Measurements from ENCODE around the gene LACRT. TPM values are rescaled to one million over a fixed set of nuclear protein-coding genes. Genes with fewer than 3 reads are reported as not detected.

The LACRT gene
- total and polyA plus RNA-seq, 4 donors = not detected

DNA sequence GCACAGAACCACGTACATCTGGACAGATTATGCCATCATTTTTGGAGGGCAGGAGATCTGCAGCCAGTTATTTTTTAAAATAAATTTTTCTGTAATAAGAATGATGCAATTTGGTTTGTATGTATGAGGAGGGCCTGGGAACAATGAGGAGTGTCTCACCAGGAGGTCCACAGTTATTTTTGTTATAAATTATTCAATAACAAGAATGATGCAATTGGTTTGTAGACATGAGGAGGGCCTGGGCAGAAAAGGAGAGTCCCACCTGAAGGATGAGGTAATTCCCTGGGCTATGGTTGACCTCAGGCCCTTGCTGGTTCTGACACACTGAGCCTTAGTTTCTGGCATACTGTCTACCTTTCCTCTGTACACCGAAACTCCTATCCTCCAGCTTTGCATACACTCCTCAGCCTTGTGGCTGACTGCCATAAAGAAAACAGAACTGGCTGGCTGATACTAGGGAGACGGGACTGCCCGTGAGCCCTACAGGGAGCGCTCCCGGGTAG, 22.5 kb upstream of the LACRT start:
- Histone ChIP-seq H3K9me3 (ENCODE audit: control insufficient read depth in 4 of 4, low read length in 3 of 4) (no peaks in the 10 kb centered on the region), H3K27me3 (ENCODE audit: control insufficient read depth in 4 of 4, insufficient read depth in 4 of 4, low read length in 3 of 4) (no peaks in the 10 kb centered on the region), H3K9ac (ENCODE audit: low read depth in 1 of 2, low read length in 2 of 2) (no peak overlapping the region), H3K27ac (ENCODE audit: low read depth in 1 of 2, low read length in 2 of 2) (no peak overlapping the region), H3K36me3 (ENCODE audit: control insufficient read depth in 4 of 4, insufficient read depth in 3 of 4, low read depth in 1 of 4, low read length in 3 of 4) (no peaks in the 10 kb centered on the region), H3K4me3 (ENCODE audit: low read depth in 1 of 3, low read length in 3 of 3) (no peak overlapping the region), H3K4me1 (ENCODE audit: control insufficient read depth in 4 of 4, insufficient read depth in 4 of 4, low read length in 3 of 4) (peaks cover 1 to 20% (median 9%) of the 10 kb centered on the region in 4 donors)
- WGBS = 88% methylated on average over 6 of the region's 6 CpGs
- TF ChIP-seq YY1 (IDR thresholded peaks at IDR 0.05) = no peak
- TF ChIP-seq, protein P1, sequence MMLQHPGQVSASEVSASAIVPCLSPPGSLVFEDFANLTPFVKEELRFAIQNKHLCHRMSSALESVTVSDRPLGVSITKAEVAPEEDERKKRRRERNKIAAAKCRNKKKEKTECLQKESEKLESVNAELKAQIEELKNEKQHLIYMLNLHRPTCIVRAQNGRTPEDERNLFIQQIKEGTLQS (IDR thresholded peaks at IDR 0.05) = no peak
- TF ChIP-seq NR2F2 (IDR thresholded peaks at IDR 0.05) = no peak
- no peak for TF ChIP-seq FOXA1 (IDR thresholded peaks at IDR 0.05)
- TF ChIP-seq SP1 (IDR thresholded peaks at IDR 0.05) = no peak
- no peak for TF ChIP-seq EGR1 (IDR thresholded peaks at IDR 0.05; ENCODE audit: low read depth in 2 of 2)
- TF ChIP-seq JUND (IDR thresholded peaks at IDR 0.05) = no peak
- TF ChIP-seq, protein P2, sequence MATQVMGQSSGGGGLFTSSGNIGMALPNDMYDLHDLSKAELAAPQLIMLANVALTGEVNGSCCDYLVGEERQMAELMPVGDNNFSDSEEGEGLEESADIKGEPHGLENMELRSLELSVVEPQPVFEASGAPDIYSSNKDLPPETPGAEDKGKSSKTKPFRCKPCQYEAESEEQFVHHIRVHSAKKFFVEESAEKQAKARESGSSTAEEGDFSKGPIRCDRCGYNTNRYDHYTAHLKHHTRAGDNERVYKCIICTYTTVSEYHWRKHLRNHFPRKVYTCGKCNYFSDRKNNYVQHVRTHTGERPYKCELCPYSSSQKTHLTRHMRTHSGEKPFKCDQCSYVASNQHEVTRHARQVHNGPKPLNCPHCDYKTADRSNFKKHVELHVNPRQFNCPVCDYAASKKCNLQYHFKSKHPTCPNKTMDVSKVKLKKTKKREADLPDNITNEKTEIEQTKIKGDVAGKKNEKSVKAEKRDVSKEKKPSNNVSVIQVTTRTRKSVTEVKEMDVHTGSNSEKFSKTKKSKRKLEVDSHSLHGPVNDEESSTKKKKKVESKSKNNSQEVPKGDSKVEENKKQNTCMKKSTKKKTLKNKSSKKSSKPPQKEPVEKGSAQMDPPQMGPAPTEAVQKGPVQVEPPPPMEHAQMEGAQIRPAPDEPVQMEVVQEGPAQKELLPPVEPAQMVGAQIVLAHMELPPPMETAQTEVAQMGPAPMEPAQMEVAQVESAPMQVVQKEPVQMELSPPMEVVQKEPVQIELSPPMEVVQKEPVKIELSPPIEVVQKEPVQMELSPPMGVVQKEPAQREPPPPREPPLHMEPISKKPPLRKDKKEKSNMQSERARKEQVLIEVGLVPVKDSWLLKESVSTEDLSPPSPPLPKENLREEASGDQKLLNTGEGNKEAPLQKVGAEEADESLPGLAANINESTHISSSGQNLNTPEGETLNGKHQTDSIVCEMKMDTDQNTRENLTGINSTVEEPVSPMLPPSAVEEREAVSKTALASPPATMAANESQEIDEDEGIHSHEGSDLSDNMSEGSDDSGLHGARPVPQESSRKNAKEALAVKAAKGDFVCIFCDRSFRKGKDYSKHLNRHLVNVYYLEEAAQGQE (IDR thresholded peaks at IDR 0.05) = no peak
- TF ChIP-seq, protein P3, sequence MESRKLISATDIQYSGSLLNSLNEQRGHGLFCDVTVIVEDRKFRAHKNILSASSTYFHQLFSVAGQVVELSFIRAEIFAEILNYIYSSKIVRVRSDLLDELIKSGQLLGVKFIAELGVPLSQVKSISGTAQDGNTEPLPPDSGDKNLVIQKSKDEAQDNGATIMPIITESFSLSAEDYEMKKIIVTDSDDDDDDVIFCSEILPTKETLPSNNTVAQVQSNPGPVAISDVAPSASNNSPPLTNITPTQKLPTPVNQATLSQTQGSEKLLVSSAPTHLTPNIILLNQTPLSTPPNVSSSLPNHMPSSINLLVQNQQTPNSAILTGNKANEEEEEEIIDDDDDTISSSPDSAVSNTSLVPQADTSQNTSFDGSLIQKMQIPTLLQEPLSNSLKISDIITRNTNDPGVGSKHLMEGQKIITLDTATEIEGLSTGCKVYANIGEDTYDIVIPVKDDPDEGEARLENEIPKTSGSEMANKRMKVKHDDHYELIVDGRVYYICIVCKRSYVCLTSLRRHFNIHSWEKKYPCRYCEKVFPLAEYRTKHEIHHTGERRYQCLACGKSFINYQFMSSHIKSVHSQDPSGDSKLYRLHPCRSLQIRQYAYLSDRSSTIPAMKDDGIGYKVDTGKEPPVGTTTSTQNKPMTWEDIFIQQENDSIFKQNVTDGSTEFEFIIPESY (IDR thresholded peaks at IDR 0.05) = no peak
- DNase-seq (ENCODE audit: low spot score) = no peak

DNA sequence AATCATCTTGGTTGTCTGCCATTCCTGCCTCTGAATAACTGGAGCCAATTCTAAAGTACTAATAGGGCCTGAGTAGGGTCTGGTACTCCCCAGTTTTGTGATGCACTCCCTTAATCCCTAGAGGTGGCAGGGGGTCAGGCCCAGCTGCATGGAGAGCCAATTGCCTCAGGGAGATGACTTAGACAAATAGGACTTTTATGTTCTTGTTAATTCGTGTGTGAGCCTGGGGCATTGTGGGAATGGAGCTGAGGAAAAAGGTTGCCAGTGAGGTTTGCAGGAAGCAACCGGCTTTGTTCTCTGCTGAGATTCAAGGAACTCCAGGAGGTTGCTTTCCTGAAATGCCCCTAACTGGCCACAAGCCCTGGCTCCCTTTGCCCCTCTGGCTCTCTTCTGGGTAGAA, 20.2 kb upstream of the LACRT start:
- no peak overlapping the region for H3K4me3 ChIP-seq (ENCODE audit: low read depth in 1 of 3, low read length in 3 of 3)
- H3K36me3 ChIP-seq (ENCODE audit: control insufficient read depth in 4 of 4, insufficient read depth in 3 of 4, low read depth in 1 of 4, low read length in 3 of 4) = no peaks in the 10 kb centered on the region
- no peak overlapping the region for H3K27ac ChIP-seq (ENCODE audit: low read depth in 1 of 2, low read length in 2 of 2)
- no peaks in the 10 kb centered on the region for H3K9me3 ChIP-seq (ENCODE audit: control insufficient read depth in 4 of 4, low read length in 3 of 4)
- no peaks in the 10 kb centered on the region for H3K27me3 ChIP-seq (ENCODE audit: control insufficient read depth in 4 of 4, insufficient read depth in 4 of 4, low read length in 3 of 4)
- peaks cover 0 to 6% (median 1%) of the 10 kb centered on the region in 4 donors for H3K4me1 ChIP-seq (ENCODE audit: control insufficient read depth in 4 of 4, insufficient read depth in 4 of 4, low read length in 3 of 4)
- WGBS = 62% methylated on average over 2 of the region's 2 CpGs
- no peak overlapping the region for H3K9ac ChIP-seq (ENCODE audit: low read depth in 1 of 2, low read length in 2 of 2)
- TF ChIP-seq NR2F2 (IDR thresholded peaks at IDR 0.05) (no peak), FOXA2 (IDR thresholded peaks at IDR 0.05) (no peak), JUND (IDR thresholded peaks at IDR 0.05) (no peak), RXRA (IDR thresholded peaks at IDR 0.05) (no peak)
- TF ChIP-seq, protein P4, sequence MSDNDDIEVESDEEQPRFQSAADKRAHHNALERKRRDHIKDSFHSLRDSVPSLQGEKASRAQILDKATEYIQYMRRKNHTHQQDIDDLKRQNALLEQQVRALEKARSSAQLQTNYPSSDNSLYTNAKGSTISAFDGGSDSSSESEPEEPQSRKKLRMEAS (IDR thresholded peaks at IDR 0.05) = no peak
- no peak for DNase-seq (ENCODE audit: low spot score)

DNA sequence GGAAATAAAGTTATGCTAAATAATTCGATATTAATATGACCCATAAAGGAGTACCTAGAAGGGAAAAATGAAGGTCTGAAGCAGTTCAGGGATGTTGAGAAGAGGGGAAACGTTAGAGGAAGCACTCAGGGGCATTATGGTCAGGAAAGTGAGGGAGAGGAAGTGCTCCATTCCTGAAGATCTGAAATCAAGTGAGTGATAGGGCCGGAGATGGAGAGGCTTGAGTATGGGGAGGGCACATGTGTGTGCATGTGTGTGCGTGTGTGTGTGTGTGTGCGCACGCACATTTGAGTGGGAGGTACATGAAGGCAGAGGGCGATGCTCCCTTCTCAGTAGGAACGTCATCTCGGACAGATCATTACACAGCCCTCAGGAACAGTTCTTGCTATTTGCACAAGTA, 18.3 kb upstream of the LACRT start:
- WGBS = 79% methylated on average over 9 of the region's 9 CpGs
- Histone ChIP-seq H3K9ac (ENCODE audit: low read depth in 1 of 2, low read length in 2 of 2) (no peak overlapping the region), H3K4me3 (ENCODE audit: low read depth in 1 of 3, low read length in 3 of 3) (no peak overlapping the region), H3K27ac (ENCODE audit: low read depth in 1 of 2, low read length in 2 of 2) (no peak overlapping the region), H3K27me3 (ENCODE audit: control insufficient read depth in 4 of 4, insufficient read depth in 4 of 4, low read length in 3 of 4) (no peaks in the 10 kb centered on the region), H3K4me1 (ENCODE audit: control insufficient read depth in 4 of 4, insufficient read depth in 4 of 4, low read length in 3 of 4) (no peaks in the 10 kb centered on the region), H3K36me3 (ENCODE audit: control insufficient read depth in 4 of 4, insufficient read depth in 3 of 4, low read depth in 1 of 4, low read length in 3 of 4) (no peaks in the 10 kb centered on the region), H3K9me3 (ENCODE audit: control insufficient read depth in 4 of 4, low read length in 3 of 4) (no peaks in the 10 kb centered on the region)
- no peak for DNase-seq (ENCODE audit: low spot score)
- TF ChIP-seq RAD21 (IDR thresholded peaks at IDR 0.05) = no peak
- no peak for TF ChIP-seq JUND (IDR thresholded peaks at IDR 0.05)
- TF ChIP-seq FOXA2 (IDR thresholded peaks at IDR 0.05) = no peak
- no peak for TF ChIP-seq RXRA (IDR thresholded peaks at IDR 0.05)
- no peak for TF ChIP-seq FOXA1 (IDR thresholded peaks at IDR 0.05)
- TF ChIP-seq GABPA (IDR thresholded peaks at IDR 0.05 in 1 of 2, conservative IDR thresholded peaks at IDR 0.05 in 1 of 2) = no peak
- no peak for TF ChIP-seq EGR1 (IDR thresholded peaks at IDR 0.05; ENCODE audit: low read depth in 2 of 2)
- TF ChIP-seq HNF4A (conservative IDR thresholded peaks at IDR 0.05) = no peak
- TF ChIP-seq, protein P3 (IDR thresholded peaks at IDR 0.05) = no peak
- no peak for TF ChIP-seq TAF1 (conservative IDR thresholded peaks at IDR 0.05)
